Measurements from ENCODE around the gene RNF150. TPM values are rescaled to one million over a fixed set of nuclear protein-coding genes. Genes with fewer than 3 reads are reported as not detected.

Gene RNF150
- total and polyA plus RNA-seq, 2 of the 8 experiments (the other 6 are each of a cell fraction or from before 2014, with no cell fraction given) = 3.4 to 4.8 TPM

- no peaks in the 10 kb centered on the region for H4K20me1 ChIP-seq (replicated peaks in 1 of 2; ENCODE audit: control insufficient read depth in 1 of 2, insufficient read depth in 2 of 2, low read length in 2 of 2)
- no peak overlapping the region for H3K4me2 ChIP-seq (ENCODE audit: insufficient read depth in 1 of 2, low read depth in 2 of 2, low read length in 2 of 2)
- H3K79me1 ChIP-seq (ENCODE audit: low read depth, low read length) = no peaks in the 10 kb centered on the region
- H3K56ac ChIP-seq (replicated peaks; ENCODE audit: insufficient read length, low read depth, low read length) = no peak overlapping the region
- no peak overlapping the region for H2AFZ ChIP-seq (ENCODE audit: low read length)
- no peaks in the 10 kb centered on the region for H3K79me2 ChIP-seq (ENCODE audit: control insufficient read depth in 1 of 2, insufficient read depth in 2 of 2, low read length in 2 of 2)
- DNase-seq (ENCODE audit: low read depth in 1 of 2, low spot score in 2 of 2) (no peak), FAIRE-seq (no peak)
- no peak overlapping the region for H2BK15ac ChIP-seq (ENCODE audit: low read length)
- H3K23me2 ChIP-seq (ENCODE audit: low read depth, low read length) = no peaks in the 10 kb centered on the region
- H3K23ac ChIP-seq (ENCODE audit: insufficient read length) = no peak overlapping the region
- no peaks in the 10 kb centered on the region for H3K9me3 ChIP-seq (ENCODE audit: insufficient read depth in 2 of 2, low read depth in 1 of 2, low read length in 1 of 2)
- H4K91ac ChIP-seq (replicated peaks; ENCODE audit: insufficient read length, low read length) = no peak overlapping the region
- no peak overlapping the region for H3K14ac ChIP-seq (ENCODE audit: insufficient read length)
- no peak overlapping the region for H3K4ac ChIP-seq (replicated peaks; ENCODE audit: insufficient read length, low read depth, low read length)
- no peak overlapping the region for H3K9ac ChIP-seq (replicated peaks in 1 of 4; ENCODE audit: extremely low read depth in 1 of 4, low read depth in 3 of 4, low read length in 3 of 4)
- no peak overlapping the region for H4K8ac ChIP-seq (ENCODE audit: extremely low read depth, insufficient read depth, low read length)
- no peak overlapping the region for H2BK120ac ChIP-seq (replicated peaks; ENCODE audit: low read depth, low read length)
- 91% methylated on average over 3 of the region's 3 CpGs; no CpG with 5 or more reads in 1 of the 2 experiments for WGBS, 2 experiments (ENCODE audit: extremely low coverage in 1 of 2, insufficient coverage in 1 of 2, insufficient read length in 1 of 2, insufficient replicate concordance in 2 of 2, low coverage in 1 of 2, low lambda C conversion rate in 2 of 2, missing lambda C conversion rate in 1 of 2)
- CTCF ChIA-PET (ENCODE audit: partially characterized antibody) = interaction anchor here (0.6 kb wide), 1 partner anchor 314 kb away, joined by 3 read pairs; no protein-coding TSS in a partner anchor
- H3K27me3 ChIP-seq (replicated peaks in 1 of 4; ENCODE audit: control insufficient read depth in 3 of 4, extremely low read depth in 1 of 4, insufficient read depth in 3 of 4, low read length in 3 of 4) = no peaks in the 10 kb centered on the region
- H3K36me3 ChIP-seq (ENCODE audit: control insufficient read depth in 2 of 4, insufficient read depth in 4 of 4, low read length in 3 of 4) = no peaks in the 10 kb centered on the region
- no peak overlapping the region for H3K4me3 ChIP-seq (ENCODE audit: extremely low read depth in 1 of 4, insufficient read depth in 2 of 4, low read depth in 3 of 4, low read length in 4 of 4)
- no peak overlapping the region for H2BK20ac ChIP-seq (ENCODE audit: low read length)
- no peak overlapping the region for H2AK5ac ChIP-seq (ENCODE audit: low read depth, low read length)
- H2BK5ac ChIP-seq (ENCODE audit: low read depth, low read length) = no peak overlapping the region
- no peaks in the 10 kb centered on the region for H3K4me1 ChIP-seq (replicated peaks in 1 of 4; ENCODE audit: control insufficient read depth in 3 of 4, insufficient read depth in 4 of 4, low read length in 3 of 4)
- no peak overlapping the region for H3K18ac ChIP-seq (ENCODE audit: extremely low read depth, low read length)
- no peak overlapping the region for H4K5ac ChIP-seq (ENCODE audit: insufficient read length, low read depth, low read length)
- H3K27ac ChIP-seq (ENCODE audit: low read depth, low read length) = no peak overlapping the region
- H2BK12ac ChIP-seq (ENCODE audit: low read depth, low read length) = no peak overlapping the region
- no peak for TF ChIP-seq YY1 (IDR thresholded peaks at IDR 0.05; ENCODE audit: low read depth, low read length)
- no peak for TF ChIP-seq GABPA (IDR thresholded peaks at IDR 0.05; ENCODE audit: borderline replicate concordance, insufficient read depth, low read length)
- no peak for TF ChIP-seq NANOG (IDR thresholded peaks at IDR 0.05; ENCODE audit: insufficient read depth, low read depth, low read length, poor library complexity, severe bottlenecking)
- no peak for TF ChIP-seq E2F6 (IDR thresholded peaks at IDR 0.05)
- no peak for TF ChIP-seq TAF7 (optimal IDR thresholded peaks at IDR 0.05; ENCODE audit: borderline replicate concordance, low read depth, low read length)
- TF ChIP-seq JUND (IDR thresholded peaks at IDR 0.05; ENCODE audit: low read length) = no peak
- TF ChIP-seq SP2 (IDR thresholded peaks at IDR 0.05; ENCODE audit: low read length) = no peak
- no peak for TF ChIP-seq HDAC2 (IDR thresholded peaks at IDR 0.05; ENCODE audit: borderline replicate concordance in 1 of 2, low read depth in 2 of 2, low read length in 2 of 2)
- no peak for TF ChIP-seq BACH1 (IDR thresholded peaks at IDR 0.05; ENCODE audit: low read length)
- no peak for TF ChIP-seq KDM5A (IDR thresholded peaks at IDR 0.05; ENCODE audit: low read length)
- POLR2A ChIA-PET (ENCODE audit: partially characterized antibody) = no interaction called here
Observed at GRCh38 chr4:141066690-141067089, 66.6 kb downstream of the RNF150 start.

Measured in H1 (cell line).